HEK293 (cell line): ENCODE measurements around the gene TMEM151A.
A peak's percentile ranks its signal among the peaks of the same experiment; 100 is the strongest.

Source experiments
- KLF1 ChIP-seq: fragments of 450-650 bp; formaldehyde crosslinking; IDR thresholded peaks from 2 replicates; pipeline ENCODE4 v1.5.1; 2016; ENCODE audit warnings: missing biosample characterization, missing genetic modification characterization
- KLF10 ChIP-seq: fragments of 450-650 bp; IDR thresholded peaks from 2 replicates; pipeline ENCODE4 v1.5.1; 2018; ENCODE audit warnings: missing biosample characterization, mild to moderate bottlenecking, missing genetic modification characterization
- PRDM1 ChIP-seq: fragments of 450-650 bp; formaldehyde crosslinking; IDR thresholded peaks from 2 replicates; pipeline ENCODE4; 2016; ENCODE audit warnings: missing biosample characterization, missing genetic modification characterization
- ZFP37 ChIP-seq: fragments of 450-650 bp; formaldehyde crosslinking; IDR thresholded peaks from 2 replicates; pipeline ENCODE4 v1.5.1; 2016; ENCODE audit warnings: missing biosample characterization, missing genetic modification characterization
- ZNF274 ChIP-seq, 2 experiments: fragments of 200-500 bp in 1 of 2; fragments of 450-650 bp in 1 of 2; sonication (Bioruptor generic) in 1 of 2; formaldehyde crosslinking in 1 of 2; IDR thresholded peaks; 2 replicates each; pipeline versions ENCODE4 v1.5.1 to v1.6.1; 2014 to 2016; ENCODE audit warnings: borderline replicate concordance in 1 of 2, inconsistent platforms in 1 of 2, low read length in 1 of 2, missing biosample characterization in 1 of 2, missing genetic modification characterization in 1 of 2
- ZNF302 ChIP-seq: fragments of 450-650 bp; formaldehyde crosslinking; IDR thresholded peaks from 2 replicates; pipeline ENCODE4 v1.5.1; 2016; ENCODE audit warnings: missing biosample characterization, missing genetic modification characterization, low read depth
- ZNF560 ChIP-seq: fragments of 450-650 bp; formaldehyde crosslinking; IDR thresholded peaks from 2 replicates; pipeline ENCODE4 v1.5.1; 2017; ENCODE audit warnings: missing biosample characterization, missing genetic modification characterization, borderline replicate concordance
- ZSCAN30 ChIP-seq: fragments of 450-650 bp; IDR thresholded peaks from 2 replicates; pipeline ENCODE4 v1.5.1; 2018; ENCODE audit warnings: missing biosample characterization, mild to moderate bottlenecking, missing genetic modification characterization, moderate library complexity
- TF ChIP-seq, protein P1 (sequence below): fragments of 450-650 bp; formaldehyde crosslinking; IDR thresholded peaks from 2 replicates; pipeline ENCODE4 v1.5.1; 2016; ENCODE audit warnings: missing biosample characterization, missing genetic modification characterization
- TF ChIP-seq, protein P2 (sequence below): fragments of 450-650 bp; formaldehyde crosslinking; IDR thresholded peaks from 2 replicates; pipeline ENCODE4 v1.5.1; 2016; ENCODE audit warnings: missing biosample characterization, missing genetic modification characterization
- TF ChIP-seq, protein P3 (sequence below): fragments of 450-650 bp; formaldehyde crosslinking; IDR thresholded peaks from 2 replicates; pipeline ENCODE4 v1.5.1; 2016; ENCODE audit warnings: missing biosample characterization, missing genetic modification characterization

DNA sequence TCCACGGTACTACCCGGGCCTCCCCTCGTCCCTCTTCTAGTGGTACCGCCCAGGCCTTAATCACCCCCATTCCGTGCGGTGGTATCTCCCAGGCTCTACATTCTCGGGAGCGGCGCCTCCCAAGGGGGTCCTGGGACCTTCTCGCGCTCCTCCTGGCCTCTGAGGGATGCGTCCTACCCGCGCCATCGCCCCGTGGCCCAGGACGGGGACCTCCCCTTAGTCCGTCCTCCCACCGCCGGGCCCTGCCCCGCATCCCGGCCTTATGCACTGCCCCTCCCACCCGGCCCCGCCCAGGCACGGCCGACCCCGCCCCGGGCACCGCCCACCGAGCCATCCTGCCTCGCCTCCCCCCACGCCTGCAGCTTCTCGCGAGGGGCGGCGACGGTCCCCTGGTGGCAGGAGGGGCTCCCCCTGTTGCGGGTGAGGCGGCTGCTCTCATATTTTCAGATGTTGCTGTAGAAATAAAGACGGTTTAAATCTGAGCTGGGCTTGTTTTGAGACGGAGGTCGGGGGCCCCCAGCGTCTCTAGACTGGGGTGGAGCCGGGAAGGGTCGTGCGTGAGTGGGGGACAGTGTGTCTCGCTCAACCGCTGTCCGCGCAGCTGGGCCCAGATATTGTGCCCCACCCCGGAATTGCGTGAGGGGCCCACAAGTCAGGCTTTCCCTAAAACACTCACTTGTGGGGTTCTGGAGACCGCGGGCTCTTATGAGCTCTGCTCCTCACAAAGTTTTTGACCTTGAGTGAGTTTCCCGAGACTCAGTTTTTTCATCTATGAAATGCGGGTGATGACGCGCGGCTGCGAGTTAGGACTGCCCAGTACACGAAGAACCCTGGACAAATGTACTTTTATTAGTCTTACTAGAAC is 24.1 kb upstream of the TMEM151A start:
- TF ChIP-seq, protein P1, sequence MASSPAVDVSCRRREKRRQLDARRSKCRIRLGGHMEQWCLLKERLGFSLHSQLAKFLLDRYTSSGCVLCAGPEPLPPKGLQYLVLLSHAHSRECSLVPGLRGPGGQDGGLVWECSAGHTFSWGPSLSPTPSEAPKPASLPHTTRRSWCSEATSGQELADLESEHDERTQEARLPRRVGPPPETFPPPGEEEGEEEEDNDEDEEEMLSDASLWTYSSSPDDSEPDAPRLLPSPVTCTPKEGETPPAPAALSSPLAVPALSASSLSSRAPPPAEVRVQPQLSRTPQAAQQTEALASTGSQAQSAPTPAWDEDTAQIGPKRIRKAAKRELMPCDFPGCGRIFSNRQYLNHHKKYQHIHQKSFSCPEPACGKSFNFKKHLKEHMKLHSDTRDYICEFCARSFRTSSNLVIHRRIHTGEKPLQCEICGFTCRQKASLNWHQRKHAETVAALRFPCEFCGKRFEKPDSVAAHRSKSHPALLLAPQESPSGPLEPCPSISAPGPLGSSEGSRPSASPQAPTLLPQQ (tag by site-specific recombination): peak; percentile 82
- peak; percentile 82 for TF ChIP-seq KLF1 (tag by site-specific recombination)
- TF ChIP-seq, protein P2, sequence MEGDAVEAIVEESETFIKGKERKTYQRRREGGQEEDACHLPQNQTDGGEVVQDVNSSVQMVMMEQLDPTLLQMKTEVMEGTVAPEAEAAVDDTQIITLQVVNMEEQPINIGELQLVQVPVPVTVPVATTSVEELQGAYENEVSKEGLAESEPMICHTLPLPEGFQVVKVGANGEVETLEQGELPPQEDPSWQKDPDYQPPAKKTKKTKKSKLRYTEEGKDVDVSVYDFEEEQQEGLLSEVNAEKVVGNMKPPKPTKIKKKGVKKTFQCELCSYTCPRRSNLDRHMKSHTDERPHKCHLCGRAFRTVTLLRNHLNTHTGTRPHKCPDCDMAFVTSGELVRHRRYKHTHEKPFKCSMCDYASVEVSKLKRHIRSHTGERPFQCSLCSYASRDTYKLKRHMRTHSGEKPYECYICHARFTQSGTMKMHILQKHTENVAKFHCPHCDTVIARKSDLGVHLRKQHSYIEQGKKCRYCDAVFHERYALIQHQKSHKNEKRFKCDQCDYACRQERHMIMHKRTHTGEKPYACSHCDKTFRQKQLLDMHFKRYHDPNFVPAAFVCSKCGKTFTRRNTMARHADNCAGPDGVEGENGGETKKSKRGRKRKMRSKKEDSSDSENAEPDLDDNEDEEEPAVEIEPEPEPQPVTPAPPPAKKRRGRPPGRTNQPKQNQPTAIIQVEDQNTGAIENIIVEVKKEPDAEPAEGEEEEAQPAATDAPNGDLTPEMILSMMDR (tag by site-specific recombination): peak; percentile 52; the same call in 1 of the 2 replicates
- TF ChIP-seq, protein P3, sequence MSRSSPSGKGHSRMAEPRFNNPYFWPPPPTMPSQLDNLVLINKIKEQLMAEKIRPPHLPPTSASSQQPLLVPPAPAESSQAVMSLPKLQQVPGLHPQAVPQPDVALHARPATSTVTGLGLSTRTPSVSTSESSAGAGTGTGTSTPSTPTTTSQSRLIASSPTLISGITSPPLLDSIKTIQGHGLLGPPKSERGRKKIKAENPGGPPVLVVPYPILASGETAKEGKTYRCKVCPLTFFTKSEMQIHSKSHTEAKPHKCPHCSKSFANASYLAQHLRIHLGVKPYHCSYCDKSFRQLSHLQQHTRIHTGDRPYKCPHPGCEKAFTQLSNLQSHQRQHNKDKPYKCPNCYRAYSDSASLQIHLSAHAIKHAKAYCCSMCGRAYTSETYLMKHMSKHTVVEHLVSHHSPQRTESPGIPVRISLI (tag by site-specific recombination): no peak
- no peak for TF ChIP-seq PRDM1
- no peak for TF ChIP-seq ZNF274 (IDR thresholded peaks at IDR 0.05; ENCODE audit: low read length)
- TF ChIP-seq ZNF274 (tag by site-specific recombination; IDR thresholded peaks at IDR 0.05; ENCODE audit: borderline replicate concordance): no peak
- TF ChIP-seq ZNF302 (tag by site-specific recombination): no peak
- TF ChIP-seq ZFP37 (tag by site-specific recombination): no peak
- no peak for TF ChIP-seq ZSCAN30
- TF ChIP-seq ZNF560 (tag by site-specific recombination): no peak
- TF ChIP-seq KLF10 (tag by site-specific recombination): no peak
